GM12865 (cell line): Measurements from ENCODE around the gene HGF.
A peak's percentile ranks its signal among the peaks of the same experiment; 100 is the strongest.

Source experiments
- DNase-seq: peaks from one replicate; pipeline ENCODE4 v3.0.0; 2010; ENCODE audit warnings: low read depth
- H3K4me3 ChIP-seq: 2 replicates; pipeline ENCODE4 v1.5.1; 2011; ENCODE audit warnings: mild to moderate bottlenecking, low read depth, low read length, control low read depth
- CTCF ChIP-seq: IDR thresholded peaks from 2 replicates; pipeline ENCODE4 v1.5.1; 2011; ENCODE audit warnings: low read length, control low read depth, low read depth, inconsistent platforms; ENCODE audit not compliant: insufficient read depth; ENCODE audit errors: missing control alignments

Gene HGF

GRCh38 chr7:81802251-81802650, 32.4 kb upstream of the HGF start:
- no peak for DNase-seq
- no peak overlapping the region; the same call in 1 of the 2 replicates for H3K4me3 ChIP-seq
- TF ChIP-seq CTCF: no peak

GRCh38 chr7:81801532-81801931, 31.7 kb upstream of the HGF start:
- TF ChIP-seq CTCF: no peak
- H3K4me3 ChIP-seq: no peak overlapping the region
- DNase-seq: no peak

- peak; percentile 37 for DNase-seq
- no peak overlapping the region for H3K4me3 ChIP-seq
- TF ChIP-seq CTCF: no peak
These were observed 22.0 kb upstream of the HGF start for GRCh38 chr7:81791568-81792518.

- no peak for DNase-seq
- no peak overlapping the region for H3K4me3 ChIP-seq
- no peak for TF ChIP-seq CTCF
These were observed 20.8 kb upstream of the HGF start for GRCh38 chr7:81790686-81791085.

GRCh38 chr7:81790120-81790500, 20.3 kb upstream of the HGF start:
- TF ChIP-seq CTCF: no peak
- DNase-seq: no peak
- H3K4me3 ChIP-seq: no peak overlapping the region

- DNase-seq: no peak
- H3K4me3 ChIP-seq: no peak overlapping the region
- no peak for TF ChIP-seq CTCF
These were observed 19.7 kb upstream of the HGF start for GRCh38 chr7:81789406-81790119.

GRCh38 chr7:81788246-81788645, 18.4 kb upstream of the HGF start:
- no peak for TF ChIP-seq CTCF
- DNase-seq: no peak
- no peak overlapping the region for H3K4me3 ChIP-seq
